HepG2 (cell line): ENCODE data around the gene DCDC2C. TPM values are rescaled to one million over a fixed set of nuclear protein-coding genes. Genes with fewer than 3 reads are reported as not detected.

ENCODE experiments used
- ATAC-seq: fragments of 200-7000 bp; cut with Tn5 transposase; 3 replicates; pipeline ENCODE4 v1.9.1; 2020; ENCODE audit warnings: mild to moderate bottlenecking, moderate library complexity
- BruUV-seq: library from RNA; stranded (reverse); fragments of 400-500 nt; replicated peaks from 2 replicates; lab custom pipeline; 2021; lab: Mats Ljungman, UMichigan
- CTCF ChIA-PET: fragments of 300-600 bp; formaldehyde crosslinking; extraction: SDS; loops from one replicate; lab custom pipeline; 2021; ENCODE audit warnings: low total read pairs, inconsistent platforms, low intra/inter-chr PET ratio; lab: Yijun Ruan, JAX
- POLR2A ChIA-PET: fragments of 350-600 bp; sonication (Branson Sonifier 250); formaldehyde crosslinking; loops from one replicate; lab custom pipeline; 2020; ENCODE audit warnings: antibody characterized with exemption, inconsistent platforms; lab: Yijun Ruan, JAX
- DNase-seq: peaks from one replicate; pipeline ENCODE4 v3.0.0-alpha.2; 2015; ENCODE audit warnings: low spot score
- FAIRE-seq: peaks from 3 replicates; lab custom pipeline; 2011; peaks lifted over from hg19 to GRCh38; lab: Jason Lieb, UNC
- H2AFZ ChIP-seq: one replicate; pipeline ENCODE4 v1.6.1; 2011; ENCODE audit warnings: low read length, inconsistent platforms
- H3K27ac ChIP-seq: fragments of 300-600 bp; 3 replicates; pipeline ENCODE4 v1.8.0; 2011; ENCODE audit warnings: mixed run types, mild to moderate bottlenecking, mixed read lengths, low read length, inconsistent platforms; ENCODE audit not compliant: insufficient read depth; ENCODE audit errors: extremely low read length
- H3K27me3 ChIP-seq, 2 experiments: fragments of 200-600 bp in 1 of 2; 2 replicates in 1 of 2; 3 replicates in 1 of 2; pipeline versions ENCODE4 v1.6.0 to v1.8.0; 2011; ENCODE audit warnings: low read length in 2 of 2, mild to moderate bottlenecking in 2 of 2, moderate library complexity in 2 of 2, inconsistent platforms in 1 of 2; ENCODE audit not compliant: insufficient read depth in 2 of 2, control insufficient read depth in 1 of 2
- H3K36me3 ChIP-seq, 2 experiments: fragments of 200-600 bp in 1 of 2; replicated peaks in 1 of 2; 2 replicates in 1 of 2; 3 replicates in 1 of 2; pipeline versions ENCODE4 v1.5.1 to v1.8.0; 2011; ENCODE audit warnings: low read length in 2 of 2, inconsistent platforms in 1 of 2; ENCODE audit not compliant: insufficient read depth in 2 of 2, control insufficient read depth in 1 of 2
- H3K4me1 ChIP-seq: 2 replicates; pipeline ENCODE4 v1.5.1; 2012; ENCODE audit warnings: low read length, inconsistent platforms; ENCODE audit not compliant: insufficient read depth
- H3K4me2 ChIP-seq: 2 replicates; pipeline ENCODE4 v1.6.0; 2011; ENCODE audit warnings: low read depth, low read length, inconsistent platforms
- H3K4me3 ChIP-seq, 3 experiments: fragments of 200-600 bp in 1 of 3; sonication (generic), shearing (Covaris generic) in 1 of 3; replicated peaks in 1 of 3; 2 replicates each; pipeline ENCODE4 v1.5.1; 2011 to 2016; ENCODE audit warnings: low read length in 3 of 3, inconsistent platforms in 2 of 3, low read depth in 2 of 3, mild to moderate bottlenecking in 2 of 3, control low read depth in 1 of 3, mixed read lengths in 1 of 3; ENCODE audit not compliant: insufficient read depth in 1 of 3
- H3K79me2 ChIP-seq: one replicate; pipeline ENCODE4 v1.6.1; 2011; ENCODE audit warnings: low read length, inconsistent platforms; ENCODE audit not compliant: insufficient read depth
- H3K9ac ChIP-seq: 2 replicates; pipeline ENCODE4 v1.6.0; 2011; ENCODE audit warnings: mild to moderate bottlenecking, low read depth, low read length, inconsistent platforms; ENCODE audit not compliant: insufficient read depth
- H3K9me3 ChIP-seq: 2 replicates; pipeline ENCODE4 v1.5.1; 2012; ENCODE audit warnings: mild to moderate bottlenecking, low read length
- H4K20me1 ChIP-seq: 2 replicates; pipeline ENCODE4 v1.6.0; 2011; ENCODE audit warnings: inconsistent platforms, mild to moderate bottlenecking, low read length, moderate library complexity; ENCODE audit not compliant: insufficient read depth
- ARHGAP35 ChIP-seq: sonication (generic); formaldehyde crosslinking; IDR thresholded peaks from 2 replicates; pipeline ENCODE4 v1.9.0; 2022; ENCODE audit warnings: mild to moderate bottlenecking, inconsistent platforms, moderate library complexity, missing genetic modification reagents, borderline replicate concordance
- CBX5 ChIP-seq: sonication (generic); formaldehyde crosslinking; IDR thresholded peaks from 2 replicates; pipeline ENCODE4 v1.4.0; 2020; ENCODE audit warnings: missing genetic modification reagents, borderline replicate concordance
- CCDC6 ChIP-seq: sonication (generic); formaldehyde crosslinking; IDR thresholded peaks from 2 replicates; pipeline ENCODE4 v1.8.1; 2022; ENCODE audit warnings: mild to moderate bottlenecking, missing genetic modification reagents, moderate library complexity
- GLI4 ChIP-seq: sonication (generic); formaldehyde crosslinking; IDR thresholded peaks from 2 replicates; pipeline ENCODE4 v1.5.1; 2020; ENCODE audit warnings: missing genetic modification reagents, mild to moderate bottlenecking, moderate library complexity, borderline replicate concordance
- NCOA2 ChIP-seq: sonication (generic); formaldehyde crosslinking; IDR thresholded peaks from 2 replicates; pipeline ENCODE4 v1.8.0; 2022; ENCODE audit warnings: inconsistent platforms
- ZNF17 ChIP-seq: sonication (generic); formaldehyde crosslinking; IDR thresholded peaks from 2 replicates; pipeline ENCODE4 v1.5.0; 2020; ENCODE audit warnings: mild to moderate bottlenecking, missing genetic modification reagents
- ZNF329 ChIP-seq: sonication (generic); formaldehyde crosslinking; IDR thresholded peaks from 2 replicates; pipeline ENCODE4 v1.9.0; 2021; ENCODE audit warnings: low read depth, mild to moderate bottlenecking, missing genetic modification reagents
- ZNF431 ChIP-seq: sonication (generic); formaldehyde crosslinking; IDR thresholded peaks from 2 replicates; pipeline ENCODE4 v1.9.0; 2022; ENCODE audit warnings: missing genetic modification reagents, low read depth, mild to moderate bottlenecking, borderline replicate concordance
- ZNF780A ChIP-seq: sonication (generic); formaldehyde crosslinking; IDR thresholded peaks from 2 replicates; pipeline ENCODE4 v1.8.0; 2022; ENCODE audit warnings: mild to moderate bottlenecking, missing genetic modification reagents, moderate library complexity
- ZSCAN20 ChIP-seq: sonication (generic); formaldehyde crosslinking; IDR thresholded peaks from 2 replicates; pipeline ENCODE4 v1.4.0; 2020; ENCODE audit warnings: missing genetic modification reagents, mild to moderate bottlenecking, borderline replicate concordance
- ZSCAN22 ChIP-seq: sonication (generic); formaldehyde crosslinking; IDR thresholded peaks from 2 replicates; pipeline ENCODE4 v1.4.0; 2020; ENCODE audit warnings: mild to moderate bottlenecking, missing genetic modification reagents
- WGBS: methylation state at CpG from one replicate; pipeline ENCODE4 v1.1.6; 2017; ENCODE audit warnings: low lambda C conversion rate; 5-methylcytosine and 5-hydroxymethylcytosine counted together
- in situ Hi-C: cut with HindIII; loops from 2 replicates; pipeline ENCODE4 v1.10.0; 2017; ENCODE audit warnings: low pct_unique_long_range_greater_than_20kb; ENCODE audit not compliant: extremely low pct_ligation_motif_present
- intact Hi-C: fragments of 100-400 bp; cut with micrococcal nuclease; formaldehyde crosslinking; loops from one replicate; pipeline ENCODE4 v1.10.0; 2022; ENCODE audit not compliant: unreplicated experiment
- polyA plus RNA-seq, 8 experiments: library from polyadenylated mRNA; depleted of rRNA in 3 of 8; stranded (reverse) in 7 of 8; unstranded in 1 of 8; fragments of >200 nt; fragmentation: Illumina TruSeq in 4 of 8; extraction: Trizol in 4 of 8; gene quantifications; 2 replicates each; pipeline versions ENCODE4 v1.2.1 to v1.2.3, GENCODE V29; 2011 to 2016; ENCODE audit warnings: low read depth in 4 of 8, missing spikeins in 1 of 8, mixed read lengths in 1 of 8; ENCODE audit not compliant: insufficient read depth in 1 of 8
- total RNA-seq, 5 experiments: library from RNA; depleted of rRNA; stranded (reverse); fragments of >200 nt; fragmentation: Illumina TruSeq; extraction: Trizol; gene quantifications; 2 replicates each; pipeline ENCODE4 v1.2.3, GENCODE V29; 2016; ENCODE audit warnings: low read depth in 1 of 5
- TF ChIP-seq, protein P1 (sequence below): sonication (generic); formaldehyde crosslinking; IDR thresholded peaks from 2 replicates; pipeline ENCODE4 v1.4.0; 2020; ENCODE audit warnings: missing genetic modification reagents
- TF ChIP-seq, protein P2 (sequence below): sonication (generic); formaldehyde crosslinking; IDR thresholded peaks from 2 replicates; pipeline ENCODE4 v1.4.0; 2020; ENCODE audit warnings: low read depth, mild to moderate bottlenecking, missing genetic modification reagents
- TF ChIP-seq, protein P3 (sequence below): sonication (generic); formaldehyde crosslinking; conservative IDR thresholded peaks from 2 replicates; pipeline ENCODE4 v1.4.0; 2020; ENCODE audit warnings: mild to moderate bottlenecking, missing genetic modification reagents, moderate library complexity

Gene DCDC2C
- total and polyA plus RNA-seq, 2 of the 13 experiments (the other 11 are each of a cell fraction or from before 2014, with no cell fraction given): not detected

DNA sequence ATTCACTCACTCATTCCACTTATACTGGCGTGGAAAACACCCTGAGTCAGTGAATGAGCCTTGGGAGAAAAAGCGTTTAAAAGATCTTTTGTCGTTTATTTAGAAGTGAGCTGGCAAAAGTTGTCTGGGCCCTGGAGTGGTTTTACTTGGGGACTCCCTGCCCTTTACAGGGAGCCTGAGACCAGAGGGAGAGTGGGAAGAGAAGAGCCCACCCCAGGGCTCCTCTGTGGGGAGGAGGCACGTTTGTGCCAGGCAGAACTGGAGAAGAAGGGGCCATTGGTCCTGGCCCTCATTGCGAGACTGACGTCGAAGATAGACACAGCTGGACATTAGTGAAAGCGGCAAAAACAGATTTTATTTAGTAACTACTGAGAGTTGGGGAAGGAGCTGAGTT, 25.7 kb downstream of the DCDC2C start:
- in situ Hi-C loops (no loop called here), intact Hi-C loops (no loop called here)
- Histone ChIP-seq H4K20me1 (no peaks in the 10 kb centered on the region), H3K4me3 (no peak overlapping the region), H3K4me2 (no peak overlapping the region), H3K27me3 (peaks cover 8 to 88% of the 10 kb centered on the region in 2 experiments), H3K27ac (no peak overlapping the region), H3K79me2 (no peaks in the 10 kb centered on the region), H3K9ac (no peak overlapping the region), H3K4me1 (no peaks in the 10 kb centered on the region), H2AFZ (no peak overlapping the region), H3K9me3 (no peaks in the 10 kb centered on the region), H3K36me3 (no peaks in the 10 kb centered on the region)
- POLR2A ChIA-PET: no interaction called here
- ATAC-seq: no peak
- 9% methylated on average over 8 of the region's 8 CpGs for WGBS
- no peak for DNase-seq
- BruUV-seq: no TSS peak
- FAIRE-seq: no peak
- CTCF ChIA-PET: interaction anchor here (1.5 to 2.4 kb wide), 2 partner anchors 52 to 76 kb away, joined by 15 to 17 read pairs; no protein-coding TSS in a partner anchor
- no peak for TF ChIP-seq NCOA2
- TF ChIP-seq CCDC6 (CRISPR knock-in tag): no peak
- TF ChIP-seq ARHGAP35 (CRISPR knock-in tag): no peak
- no peak for TF ChIP-seq GLI4 (CRISPR knock-in tag)
- TF ChIP-seq, protein P1, sequence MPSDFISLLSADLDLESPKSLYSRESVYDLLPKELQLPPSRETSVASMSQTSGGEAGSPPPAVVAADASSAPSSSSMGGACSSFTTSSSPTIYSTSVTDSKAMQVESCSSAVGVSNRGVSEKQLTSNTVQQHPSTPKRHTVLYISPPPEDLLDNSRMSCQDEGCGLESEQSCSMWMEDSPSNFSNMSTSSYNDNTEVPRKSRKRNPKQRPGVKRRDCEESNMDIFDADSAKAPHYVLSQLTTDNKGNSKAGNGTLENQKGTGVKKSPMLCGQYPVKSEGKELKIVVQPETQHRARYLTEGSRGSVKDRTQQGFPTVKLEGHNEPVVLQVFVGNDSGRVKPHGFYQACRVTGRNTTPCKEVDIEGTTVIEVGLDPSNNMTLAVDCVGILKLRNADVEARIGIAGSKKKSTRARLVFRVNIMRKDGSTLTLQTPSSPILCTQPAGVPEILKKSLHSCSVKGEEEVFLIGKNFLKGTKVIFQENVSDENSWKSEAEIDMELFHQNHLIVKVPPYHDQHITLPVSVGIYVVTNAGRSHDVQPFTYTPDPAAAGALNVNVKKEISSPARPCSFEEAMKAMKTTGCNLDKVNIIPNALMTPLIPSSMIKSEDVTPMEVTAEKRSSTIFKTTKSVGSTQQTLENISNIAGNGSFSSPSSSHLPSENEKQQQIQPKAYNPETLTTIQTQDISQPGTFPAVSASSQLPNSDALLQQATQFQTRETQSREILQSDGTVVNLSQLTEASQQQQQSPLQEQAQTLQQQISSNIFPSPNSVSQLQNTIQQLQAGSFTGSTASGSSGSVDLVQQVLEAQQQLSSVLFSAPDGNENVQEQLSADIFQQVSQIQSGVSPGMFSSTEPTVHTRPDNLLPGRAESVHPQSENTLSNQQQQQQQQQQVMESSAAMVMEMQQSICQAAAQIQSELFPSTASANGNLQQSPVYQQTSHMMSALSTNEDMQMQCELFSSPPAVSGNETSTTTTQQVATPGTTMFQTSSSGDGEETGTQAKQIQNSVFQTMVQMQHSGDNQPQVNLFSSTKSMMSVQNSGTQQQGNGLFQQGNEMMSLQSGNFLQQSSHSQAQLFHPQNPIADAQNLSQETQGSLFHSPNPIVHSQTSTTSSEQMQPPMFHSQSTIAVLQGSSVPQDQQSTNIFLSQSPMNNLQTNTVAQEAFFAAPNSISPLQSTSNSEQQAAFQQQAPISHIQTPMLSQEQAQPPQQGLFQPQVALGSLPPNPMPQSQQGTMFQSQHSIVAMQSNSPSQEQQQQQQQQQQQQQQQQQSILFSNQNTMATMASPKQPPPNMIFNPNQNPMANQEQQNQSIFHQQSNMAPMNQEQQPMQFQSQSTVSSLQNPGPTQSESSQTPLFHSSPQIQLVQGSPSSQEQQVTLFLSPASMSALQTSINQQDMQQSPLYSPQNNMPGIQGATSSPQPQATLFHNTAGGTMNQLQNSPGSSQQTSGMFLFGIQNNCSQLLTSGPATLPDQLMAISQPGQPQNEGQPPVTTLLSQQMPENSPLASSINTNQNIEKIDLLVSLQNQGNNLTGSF (CRISPR knock-in tag): no peak
- no peak for TF ChIP-seq ZSCAN22 (CRISPR knock-in tag)
- TF ChIP-seq, protein P2, sequence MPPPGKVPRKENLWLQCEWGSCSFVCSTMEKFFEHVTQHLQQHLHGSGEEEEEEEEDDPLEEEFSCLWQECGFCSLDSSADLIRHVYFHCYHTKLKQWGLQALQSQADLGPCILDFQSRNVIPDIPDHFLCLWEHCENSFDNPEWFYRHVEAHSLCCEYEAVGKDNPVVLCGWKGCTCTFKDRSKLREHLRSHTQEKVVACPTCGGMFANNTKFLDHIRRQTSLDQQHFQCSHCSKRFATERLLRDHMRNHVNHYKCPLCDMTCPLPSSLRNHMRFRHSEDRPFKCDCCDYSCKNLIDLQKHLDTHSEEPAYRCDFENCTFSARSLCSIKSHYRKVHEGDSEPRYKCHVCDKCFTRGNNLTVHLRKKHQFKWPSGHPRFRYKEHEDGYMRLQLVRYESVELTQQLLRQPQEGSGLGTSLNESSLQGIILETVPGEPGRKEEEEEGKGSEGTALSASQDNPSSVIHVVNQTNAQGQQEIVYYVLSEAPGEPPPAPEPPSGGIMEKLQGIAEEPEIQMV: no peak
- no peak for TF ChIP-seq ZNF329
- no peak for TF ChIP-seq ZSCAN20 (CRISPR knock-in tag)
- TF ChIP-seq ZNF431 (CRISPR knock-in tag): no peak
- no peak for TF ChIP-seq ZNF780A
- no peak for TF ChIP-seq ZNF17 (CRISPR knock-in tag)
- TF ChIP-seq, protein P3, sequence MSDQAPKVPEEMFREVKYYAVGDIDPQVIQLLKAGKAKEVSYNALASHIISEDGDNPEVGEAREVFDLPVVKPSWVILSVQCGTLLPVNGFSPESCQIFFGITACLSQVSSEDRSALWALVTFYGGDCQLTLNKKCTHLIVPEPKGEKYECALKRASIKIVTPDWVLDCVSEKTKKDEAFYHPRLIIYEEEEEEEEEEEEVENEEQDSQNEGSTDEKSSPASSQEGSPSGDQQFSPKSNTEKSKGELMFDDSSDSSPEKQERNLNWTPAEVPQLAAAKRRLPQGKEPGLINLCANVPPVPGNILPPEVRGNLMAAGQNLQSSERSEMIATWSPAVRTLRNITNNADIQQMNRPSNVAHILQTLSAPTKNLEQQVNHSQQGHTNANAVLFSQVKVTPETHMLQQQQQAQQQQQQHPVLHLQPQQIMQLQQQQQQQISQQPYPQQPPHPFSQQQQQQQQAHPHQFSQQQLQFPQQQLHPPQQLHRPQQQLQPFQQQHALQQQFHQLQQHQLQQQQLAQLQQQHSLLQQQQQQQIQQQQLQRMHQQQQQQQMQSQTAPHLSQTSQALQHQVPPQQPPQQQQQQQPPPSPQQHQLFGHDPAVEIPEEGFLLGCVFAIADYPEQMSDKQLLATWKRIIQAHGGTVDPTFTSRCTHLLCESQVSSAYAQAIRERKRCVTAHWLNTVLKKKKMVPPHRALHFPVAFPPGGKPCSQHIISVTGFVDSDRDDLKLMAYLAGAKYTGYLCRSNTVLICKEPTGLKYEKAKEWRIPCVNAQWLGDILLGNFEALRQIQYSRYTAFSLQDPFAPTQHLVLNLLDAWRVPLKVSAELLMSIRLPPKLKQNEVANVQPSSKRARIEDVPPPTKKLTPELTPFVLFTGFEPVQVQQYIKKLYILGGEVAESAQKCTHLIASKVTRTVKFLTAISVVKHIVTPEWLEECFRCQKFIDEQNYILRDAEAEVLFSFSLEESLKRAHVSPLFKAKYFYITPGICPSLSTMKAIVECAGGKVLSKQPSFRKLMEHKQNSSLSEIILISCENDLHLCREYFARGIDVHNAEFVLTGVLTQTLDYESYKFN (CRISPR knock-in tag): no peak
- TF ChIP-seq CBX5 (CRISPR knock-in tag): no peak
